ENCODE results near the gene PIGBOS1. TPM values are rescaled to one million over a fixed set of nuclear protein-coding genes. Genes with fewer than 3 reads are reported as not detected.

PIGBOS1 gene
- total RNA-seq, 1 donor from 2014 or later = 9.6 TPM

DNA sequence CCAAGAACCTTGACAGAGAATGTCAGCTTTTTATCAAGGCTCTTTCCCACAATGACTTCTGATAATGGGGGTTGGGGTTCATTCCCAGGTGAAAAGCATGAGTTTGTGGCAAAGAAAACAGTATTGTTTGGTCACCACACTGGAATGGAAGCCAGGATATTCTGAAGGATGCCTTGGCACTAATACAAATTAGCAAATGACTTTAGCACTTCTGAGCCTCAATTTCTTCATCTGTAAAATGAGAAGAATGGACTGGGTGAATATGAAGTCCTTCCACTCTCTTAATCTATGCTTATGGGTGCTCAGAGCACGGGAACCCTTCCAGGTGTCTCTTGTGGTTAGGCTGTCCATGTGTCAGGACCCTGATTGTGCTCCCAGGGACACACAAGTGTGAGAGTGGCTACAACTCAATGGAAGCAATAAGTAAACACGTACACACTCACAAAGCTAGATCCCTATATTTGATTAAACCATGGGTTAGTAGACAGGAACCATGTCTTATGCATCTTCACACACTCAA is 50.7 kb downstream of the PIGBOS1 start:
- no peak for TF ChIP-seq CTCF (IDR thresholded peaks at IDR 0.05)
- Mint-ChIP-seq H3K4me1 (ENCODE audit: low read depth) (peaks cover 6% of the 10 kb centered on the region), H3K27ac (ENCODE audit: unreplicated experiment) (no peak overlapping the region), H3K36me3 (ENCODE audit: low read depth) (peaks cover 2% of the 10 kb centered on the region), H3K9me3 (ENCODE audit: low read depth) (no peaks in the 10 kb centered on the region), H3K4me3 (ENCODE audit: unreplicated experiment) (no peak overlapping the region), H3K27me3 (ENCODE audit: low read depth) (no peaks in the 10 kb centered on the region)
- no peak for DNase-seq (ENCODE audit: low spot score)

GRCh38 chr15:55267401-55268175 is 51.3 kb downstream of the PIGBOS1 start:
- no peak overlapping the region for H3K4me3 Mint-ChIP-seq (ENCODE audit: unreplicated experiment)
- DNase-seq (ENCODE audit: low spot score) = no peak
- no peaks in the 10 kb centered on the region for H3K27me3 Mint-ChIP-seq (ENCODE audit: low read depth)
- no peak for TF ChIP-seq CTCF (IDR thresholded peaks at IDR 0.05)
- H3K9me3 Mint-ChIP-seq (ENCODE audit: low read depth) = no peaks in the 10 kb centered on the region
- H3K27ac Mint-ChIP-seq (ENCODE audit: unreplicated experiment) = no peak overlapping the region
- H3K4me1 Mint-ChIP-seq (ENCODE audit: low read depth) = peaks cover 6% of the 10 kb centered on the region
- peaks cover 2% of the 10 kb centered on the region for H3K36me3 Mint-ChIP-seq (ENCODE audit: low read depth)

Other genes with a start within 250 kb of the PIGBOS1 start
- 39.8 to 61.3 TPM (median 60.4 TPM) in 3 replicates for gene RSL24D1, start 122.2 kb downstream of the PIGBOS1 start, total RNA-seq
- 16.8 to 18.3 TPM (median 17.5 TPM) in 3 replicates for gene RAB27A, start 29.3 kb downstream of the PIGBOS1 start, total RNA-seq
- 8.1 to 16.9 TPM (median 8.9 TPM) in 3 replicates for gene PIGB, start 99 bp upstream of the PIGBOS1 start, total RNA-seq
- 218 to 305 TPM (median 220 TPM) in 3 replicates for gene CCPG1, start 89.2 kb upstream of the PIGBOS1 start, total RNA-seq
- 2.7 to 3.8 TPM (median 3.1 TPM) in 3 replicates for gene PIERCE2, start 89.4 kb upstream of the PIGBOS1 start, total RNA-seq
- 0.82 to 4.4 TPM (median 1.8 TPM) in 3 replicates for gene DNAAF4, start 189.1 kb upstream of the PIGBOS1 start, total RNA-seq